NCI-H226 (cell line): ENCODE data around the gene ADAMTS17.

Experiments used
- DNase-seq: peaks from one replicate; pipeline ENCODE4 v3.0.0-alpha.2; 2015

ADAMTS17 gene

GRCh38 chr15:100038736-100039135 is 303.0 kb downstream of the ADAMTS17 start:
- DNase-seq = no peak

GRCh38 chr15:100037901-100038300 is 303.9 kb downstream of the ADAMTS17 start:
- DNase-seq = no peak

DNA sequence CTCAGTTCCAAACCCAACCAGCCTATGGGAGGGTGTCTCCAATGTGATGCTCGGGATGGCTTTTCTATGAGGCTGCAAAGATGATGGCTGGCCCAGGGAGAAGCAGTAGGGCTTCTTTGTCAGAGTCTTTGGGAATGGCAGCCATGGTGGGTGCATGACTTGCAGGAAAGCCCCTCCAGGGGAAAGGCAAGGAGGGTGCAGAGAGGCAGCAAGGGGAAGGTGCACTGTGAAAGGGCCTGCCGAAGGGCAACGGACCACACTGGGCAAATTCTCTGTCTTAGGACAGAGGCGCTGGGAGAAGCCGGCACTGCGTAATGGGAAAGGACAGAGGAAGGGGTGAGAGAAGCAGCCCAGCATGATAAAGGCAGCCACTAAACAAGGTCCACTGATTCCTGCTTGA is 305.8 kb downstream of the ADAMTS17 start:
- no peak for DNase-seq

- DNase-seq = no peak
These were observed 307.6 kb downstream of the ADAMTS17 start for GRCh38 chr15:100034191-100034590.

GRCh38 chr15:100033140-100033857 is 308.5 kb downstream of the ADAMTS17 start:
- DNase-seq = peak; percentile 84

- DNase-seq = peak; percentile 36
These were observed 309.3 kb downstream of the ADAMTS17 start for GRCh38 chr15:100032358-100033085.

DNA sequence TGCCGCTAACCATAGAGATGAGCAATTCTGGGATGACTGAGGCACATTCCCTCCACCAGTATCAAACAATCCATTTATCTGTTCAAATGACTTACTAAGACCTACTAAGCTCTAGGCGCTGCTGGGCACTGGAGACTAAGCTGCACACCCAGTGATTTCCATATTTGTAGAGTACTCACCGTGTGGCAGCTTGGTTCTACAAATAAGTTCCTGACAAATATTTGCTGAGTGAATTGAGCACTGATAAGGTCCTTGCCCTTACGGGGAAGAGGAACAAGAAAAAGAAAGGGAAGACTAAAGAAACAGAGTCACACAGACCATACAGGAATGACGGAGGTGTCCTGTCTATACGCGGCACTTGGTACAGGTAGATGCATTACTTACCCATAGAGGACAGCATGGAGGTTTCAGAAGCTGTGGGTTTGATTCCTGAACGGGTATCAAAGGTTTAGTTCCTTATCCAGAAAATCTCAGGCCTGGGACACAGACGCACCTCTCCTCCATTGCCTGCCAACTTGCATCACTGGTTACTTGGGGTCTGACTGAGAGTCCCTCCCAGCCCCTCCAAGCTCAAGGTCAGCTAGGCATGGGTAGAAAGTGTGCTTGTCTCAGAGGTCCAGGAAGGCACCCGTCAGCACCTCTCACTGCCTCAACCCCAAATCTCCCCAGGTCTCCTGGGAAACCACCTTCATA is 310.0 kb downstream of the ADAMTS17 start:
- DNase-seq = no peak

DNA sequence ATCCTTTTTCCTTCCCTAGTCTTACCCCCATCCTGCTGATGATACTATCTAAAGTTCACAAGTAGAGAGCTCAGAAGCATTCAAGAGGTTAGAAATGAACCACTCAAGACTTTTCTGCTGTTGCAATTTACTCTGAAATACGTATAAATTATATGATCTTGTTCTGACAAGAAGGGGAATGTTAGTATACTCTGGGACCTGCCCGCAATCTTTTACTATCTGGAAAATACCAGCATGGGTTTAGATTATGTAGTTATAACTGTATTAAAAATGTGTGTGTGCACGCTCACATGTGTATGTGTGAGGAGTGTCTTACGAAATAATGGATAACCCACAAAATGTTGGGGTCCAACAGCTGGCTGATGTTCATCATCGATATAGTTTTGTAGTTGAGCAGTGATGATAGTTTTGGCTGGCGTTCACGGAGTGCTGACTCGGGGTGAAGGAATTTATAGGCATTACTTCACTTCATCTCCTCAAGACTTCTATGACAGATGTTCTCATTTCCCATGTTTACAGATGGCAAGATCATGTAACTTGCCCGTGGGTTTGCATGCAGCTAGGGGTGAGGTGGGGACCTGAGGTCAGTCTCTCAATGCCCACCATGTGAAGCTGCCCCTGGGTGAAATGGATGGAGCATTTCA is 311.1 kb downstream of the ADAMTS17 start:
- DNase-seq = peak; percentile 73

DNA sequence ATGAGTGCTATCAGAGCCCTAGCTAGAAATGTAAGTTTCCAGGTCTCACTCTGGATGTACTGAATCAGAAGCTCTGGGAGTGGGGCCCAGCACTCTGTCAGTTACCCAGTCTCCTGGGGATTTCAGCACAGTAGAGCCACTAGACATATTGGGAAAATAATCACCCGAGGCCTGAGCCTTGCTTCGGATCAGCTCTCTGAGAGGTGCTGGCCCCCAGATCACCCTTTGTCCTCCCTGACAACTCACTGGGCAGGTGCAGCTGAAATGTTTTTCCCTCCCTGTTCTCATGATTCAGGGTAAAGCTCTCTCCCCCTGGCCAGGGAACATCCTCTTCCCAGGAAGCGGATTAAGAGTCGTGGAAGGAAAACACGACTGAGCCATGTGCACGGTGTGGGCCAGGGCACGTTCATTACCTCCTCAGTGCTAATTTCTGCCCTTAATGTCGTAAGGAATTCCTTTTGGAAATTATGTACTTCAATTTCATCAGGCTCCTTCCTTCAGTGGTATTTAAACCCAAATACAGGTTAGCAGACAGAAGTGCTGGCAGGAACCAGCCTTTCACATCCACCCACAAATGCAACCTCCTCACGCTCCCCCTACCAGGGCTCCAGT is 311.8 kb downstream of the ADAMTS17 start:
- no peak for DNase-seq

GRCh38 chr15:100029045-100029444 is 312.7 kb downstream of the ADAMTS17 start:
- DNase-seq = no peak

DNA sequence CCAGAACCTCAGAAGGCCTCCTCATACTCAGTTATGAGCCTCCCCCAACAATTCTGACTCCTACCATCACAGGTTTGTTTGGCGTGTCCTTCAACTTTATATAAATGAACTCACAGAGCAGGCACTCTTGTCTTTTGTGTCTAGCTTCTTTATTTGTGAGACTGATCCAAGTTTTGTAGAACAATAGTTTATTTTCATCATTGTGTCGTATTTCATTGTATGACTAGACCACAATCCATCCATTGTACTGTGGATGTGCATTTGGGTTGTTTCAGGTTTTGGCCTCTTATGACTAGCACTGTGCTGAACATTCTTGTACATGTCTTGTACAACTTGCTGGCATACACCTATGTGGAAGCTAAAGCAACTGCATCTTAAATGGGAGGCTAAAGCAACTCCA is 315.7 kb downstream of the ADAMTS17 start:
- DNase-seq = no peak

DNA sequence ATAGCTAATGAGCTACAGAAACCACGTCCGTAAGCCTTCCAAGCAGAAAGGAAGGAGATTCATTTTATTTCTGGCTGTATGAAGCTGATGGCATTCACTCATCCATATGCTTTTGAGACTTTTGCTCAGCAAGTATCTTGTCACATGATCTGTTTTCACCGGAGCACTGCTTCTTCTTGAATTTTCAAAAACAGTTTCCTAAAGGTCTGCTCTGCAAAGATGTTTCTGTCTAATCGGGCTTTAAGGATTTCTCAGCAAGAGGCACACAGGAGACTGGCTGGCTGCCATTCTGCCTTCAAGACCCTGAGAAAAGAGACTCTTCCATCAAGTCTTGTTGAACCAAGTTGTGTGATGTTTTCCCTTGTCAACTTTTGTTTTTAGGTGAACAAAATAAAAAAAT is 319.0 kb downstream of the ADAMTS17 start:
- no peak for DNase-seq

DNA sequence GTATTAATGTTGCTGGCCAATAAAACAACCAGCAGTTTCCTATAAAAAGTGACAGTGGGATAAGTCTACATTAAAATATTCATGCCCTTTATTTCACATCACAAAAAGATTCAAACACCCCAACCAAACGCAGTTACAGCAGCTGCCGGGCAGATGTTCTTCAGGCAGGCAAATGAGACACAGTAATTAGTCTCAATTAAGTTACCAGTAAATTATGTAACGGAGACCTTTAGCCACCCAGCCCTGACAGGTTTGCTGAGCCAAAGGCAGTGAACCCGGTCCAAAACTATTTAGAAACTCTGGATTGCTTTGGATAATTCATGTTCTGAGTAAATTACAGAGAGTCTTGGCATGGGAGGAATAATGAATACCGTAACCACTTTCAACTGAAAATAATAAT is 319.4 kb downstream of the ADAMTS17 start:
- DNase-seq = no peak

- DNase-seq = no peak
These were observed 320.1 kb downstream of the ADAMTS17 start for GRCh38 chr15:100021653-100022052.

GRCh38 chr15:100020614-100021013 is 321.2 kb downstream of the ADAMTS17 start:
- DNase-seq = no peak

- DNase-seq = peak; percentile 41
These were observed 321.6 kb downstream of the ADAMTS17 start for GRCh38 chr15:100020189-100020588.

- no peak for DNase-seq
These were observed 322.2 kb downstream of the ADAMTS17 start for GRCh38 chr15:100019601-100020000.

- DNase-seq = peak; percentile 44
These were observed 323.6 kb downstream of the ADAMTS17 start for GRCh38 chr15:100018191-100018590.

DNA sequence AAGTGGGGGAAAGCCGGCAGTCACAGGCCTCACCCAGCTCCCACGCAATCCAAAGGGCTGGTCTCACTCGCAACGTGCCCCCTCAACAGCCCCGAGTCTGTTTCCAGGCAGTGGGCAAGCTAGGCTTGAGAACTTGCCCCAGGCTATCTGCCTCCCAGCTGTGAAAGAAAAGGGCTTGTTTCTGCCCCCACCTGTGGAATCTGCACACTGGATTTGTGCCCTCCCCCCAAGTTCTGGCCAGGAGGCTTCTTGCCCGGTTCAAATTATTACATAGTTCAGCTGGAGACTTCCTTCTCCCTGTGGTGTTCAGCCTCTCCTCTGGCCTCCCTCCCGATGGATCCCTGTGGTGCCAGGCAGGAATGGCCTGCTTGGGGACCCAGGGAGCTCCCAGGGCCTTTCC is 324.6 kb downstream of the ADAMTS17 start:
- DNase-seq = peak; percentile 92

DNA sequence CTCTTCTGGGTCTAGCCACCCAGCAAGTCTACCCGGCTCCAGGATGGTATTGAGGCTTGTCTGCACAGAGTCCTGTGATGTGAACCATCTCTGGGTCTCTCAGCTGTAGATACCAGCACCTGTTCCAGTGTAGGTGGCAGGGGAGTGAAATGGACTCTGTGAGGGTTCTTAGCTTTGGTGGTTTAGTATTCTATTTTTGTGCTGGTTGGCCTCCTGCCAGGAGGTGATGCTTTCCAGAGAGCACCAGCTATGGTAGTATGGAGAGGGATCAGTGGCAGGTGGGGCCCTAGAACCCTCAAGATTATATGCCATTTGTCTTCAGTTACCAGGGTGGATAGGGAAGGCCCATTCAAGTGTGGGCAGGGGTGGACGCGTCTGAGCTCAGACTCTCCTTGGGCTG is 325.1 kb downstream of the ADAMTS17 start:
- DNase-seq = no peak

GRCh38 chr15:100011235-100011634 is 330.5 kb downstream of the ADAMTS17 start:
- no peak for DNase-seq

DNA sequence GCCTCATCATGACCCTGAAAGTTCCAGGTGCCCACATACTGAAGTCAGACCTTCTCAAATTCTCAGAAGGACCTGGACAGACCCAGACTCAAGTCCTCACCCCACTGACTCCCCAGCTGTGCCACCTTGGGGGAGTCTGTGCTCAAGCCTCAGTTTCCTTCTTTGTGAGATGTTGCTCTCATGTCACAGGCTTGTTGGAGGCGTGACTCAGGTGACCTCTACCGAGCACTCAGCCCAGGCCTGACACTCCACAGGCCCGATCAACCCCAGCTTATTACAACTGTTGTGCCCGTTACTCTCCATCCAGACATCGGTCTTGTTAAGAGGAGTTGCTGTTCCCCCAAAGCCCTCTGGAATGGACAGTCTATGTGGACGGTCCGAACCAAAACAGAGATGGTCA is 332.4 kb downstream of the ADAMTS17 start:
- no peak for DNase-seq

GRCh38 chr15:100008258-100008657 is 333.5 kb downstream of the ADAMTS17 start:
- no peak for DNase-seq
